Upper lobe of left lung (tissue), 4 donors: ENCODE measurements around the gene NR3C2.

Experiments
- EP300 ChIP-seq, 4 donors: sonication (generic); formaldehyde crosslinking; IDR thresholded peaks; one replicate each; pipeline ENCODE4 v1.5.1; 2017; ENCODE audit warnings: antibody characterized with exemption in 4 of 4, control low read depth in 2 of 4
- POLR2A ChIP-seq, 4 donors: fragments of 450-650 bp; IDR thresholded peaks; one replicate each; pipeline ENCODE4 v1.5.1; 2016 to 2017; ENCODE audit warnings: antibody characterized with exemption in 4 of 4, mild to moderate bottlenecking in 2 of 4

GRCh38 chr4:148224476-148224875 is 217.7 kb downstream of the NR3C2 start:
- no peak for TF ChIP-seq EP300 (IDR thresholded peaks at IDR 0.05)
- no peak for TF ChIP-seq POLR2A (IDR thresholded peaks at IDR 0.05)
